GM12878 (cell line): ENCODE results near the gene ABCB8. TPM values are rescaled to one million over a fixed set of nuclear protein-coding genes. Genes with fewer than 3 reads are reported as not detected.

Source experiments
- ATAC-seq: fragments of 200-7000 bp; cut with Tn5 transposase; 3 replicates; pipeline ENCODE4 v1.9.1; 2020; ENCODE audit warnings: mild to moderate bottlenecking, moderate library complexity
- BruUV-seq: library from RNA; stranded (reverse); fragments of 400-500 nt; replicated peaks from 2 replicates; lab custom pipeline; 2021; lab: Mats Ljungman, UMichigan
- CTCF ChIA-PET: fragments of 300-600 bp; sonication (Branson Sonifier 250); formaldehyde crosslinking; extraction: SDS; loops from one replicate; lab custom pipeline; 2021; ENCODE audit warnings: inconsistent platforms; lab: Yijun Ruan, JAX
- POLR2A ChIA-PET: fragments of 350-600 bp; formaldehyde crosslinking; extraction: SDS; loops from one replicate; lab custom pipeline; 2021; ENCODE audit warnings: inconsistent platforms; lab: Charles Lee
- RAD21 ChIA-PET: fragments of 300-600 bp; sonication (Branson Sonifier 250); formaldehyde crosslinking; loops from one replicate; lab custom pipeline; 2023; ENCODE audit warnings: antibody characterized with exemption; ENCODE audit not compliant: unreplicated experiment; lab: Charles Lee
- SMC1A ChIA-PET: fragments of 300-600 bp; sonication (Branson Sonifier 250); formaldehyde crosslinking; loops from one replicate; lab custom pipeline; 2023; ENCODE audit not compliant: unreplicated experiment, uncharacterized antibody; lab: Charles Lee
- DNase-seq: peaks from one replicate; pipeline ENCODE4 v3.0.0-alpha.2; 2011; ENCODE audit warnings: low read depth, low spot score
- FAIRE-seq: peaks from 3 replicates; lab custom pipeline; 2011; peaks lifted over from hg19 to GRCh38; lab: Jason Lieb, UNC
- H2AFZ ChIP-seq: 2 replicates; pipeline ENCODE4 v1.6.0; 2011; ENCODE audit warnings: low read depth, low read length, control low read depth; ENCODE audit not compliant: control insufficient read depth
- H3K27ac ChIP-seq: 2 replicates; pipeline ENCODE4 v1.5.1; 2011; ENCODE audit warnings: control low read depth; ENCODE audit not compliant: control insufficient read depth, insufficient read depth
- H3K27me3 ChIP-seq, 2 experiments: replicated peaks in 1 of 2; 2 replicates each; pipeline versions ENCODE4 v1.6.0 to v1.6.1; 2011; ENCODE audit warnings: low read length in 1 of 2; ENCODE audit not compliant: control insufficient read depth in 2 of 2, insufficient read depth in 2 of 2
- H3K36me3 ChIP-seq, 2 experiments: 2 replicates each; pipeline ENCODE4 v1.5.1; 2011; ENCODE audit warnings: low read length in 1 of 2; ENCODE audit not compliant: control insufficient read depth in 2 of 2, insufficient read depth in 2 of 2
- H3K4me1 ChIP-seq: 2 replicates; pipeline ENCODE4 v1.6.1; 2011; ENCODE audit warnings: mild to moderate bottlenecking, low read length, moderate library complexity, mixed read lengths; ENCODE audit not compliant: control insufficient read depth, insufficient read depth
- H3K4me2 ChIP-seq: 2 replicates; pipeline ENCODE4 v1.6.0; 2011; ENCODE audit warnings: control low read depth; ENCODE audit not compliant: control insufficient read depth, insufficient read depth
- H3K4me3 ChIP-seq: fragments of 200-600 bp; sonication (generic); 2 replicates; pipeline ENCODE4 v1.5.1; 2016
- H3K79me2 ChIP-seq: 2 replicates; pipeline ENCODE4 v1.6.0; 2011; ENCODE audit warnings: low read length; ENCODE audit not compliant: control insufficient read depth, insufficient read depth
- H3K9ac ChIP-seq: 2 replicates; pipeline ENCODE4 v1.8.0; 2011; ENCODE audit warnings: low read length, control low read depth, mixed read lengths; ENCODE audit not compliant: control insufficient read depth, insufficient read depth
- H3K9me3 ChIP-seq: replicated peaks from 3 replicates; pipeline ENCODE4 v1.5.1; 2011; ENCODE audit warnings: mild to moderate bottlenecking, low read length; ENCODE audit not compliant: control insufficient read depth, insufficient read depth
- H4K20me1 ChIP-seq: 2 replicates; pipeline ENCODE4 v1.6.0; 2011; ENCODE audit not compliant: control insufficient read depth, insufficient read depth
- YY1 ChIP-seq: IDR thresholded peaks from 2 replicates; pipeline ENCODE4 v1.6.1; 2011; ENCODE audit warnings: low read depth, mild to moderate bottlenecking, low read length
- WGBS: methylation state at CpG from one replicate; pipeline ENCODE4 v1.1.6; 2016; ENCODE audit warnings: low lambda C conversion rate; ENCODE audit not compliant: insufficient replicate concordance, insufficient coverage; ENCODE audit errors: missing lambda C conversion rate; 5-methylcytosine and 5-hydroxymethylcytosine counted together
- in situ Hi-C: fragments of 300-500 bp; cut with MboI; formaldehyde crosslinking; loops from 9 replicates; pipeline ENCODE4 v1.14.3; 2018; ENCODE audit warnings: mixed read lengths
- intact Hi-C: fragments of 100-400 bp; cut with micrococcal nuclease; formaldehyde crosslinking; loops from one replicate; pipeline ENCODE4 v1.14.2; 2022; ENCODE audit not compliant: unreplicated experiment
- polyA plus RNA-seq, 11 experiments: library from polyadenylated mRNA; depleted of rRNA in 4 of 11; unstranded in 6 of 11; stranded (reverse) in 5 of 11; fragments of >200 nt; fragmentation: Nextera tagmentation in 4 of 11; fragmentation: Illumina TruSeq in 1 of 11; extraction: Ambion mirVana in 4 of 11; extraction: Trizol in 1 of 11; gene quantifications; 1 replicate in 1 of 11; 2 replicates in 10 of 11; pipeline versions ENCODE4 v1.2.1 to v1.2.3, GENCODE V29; 2011 to 2016; ENCODE audit warnings: inconsistent platforms in 2 of 11, missing spikeins in 2 of 11, low read depth in 1 of 11
- total RNA-seq, 4 experiments: library from RNA; depleted of rRNA in 3 of 4; stranded (reverse); fragments of >200 nt in 3 of 4; fragmentation: Illumina TruSeq in 1 of 4; extraction: Trizol in 1 of 4; gene quantifications; 2 replicates each; pipeline versions ENCODE4 v1.2.1 to v1.2.3, GENCODE V29; 2013 to 2021
- TF ChIP-seq, protein P1 (sequence below): IDR thresholded peaks from 2 replicates; pipeline ENCODE4 v1.6.1; 2012; ENCODE audit warnings: mild to moderate bottlenecking, low read depth, low read length

The ABCB8 gene
- total and polyA plus RNA-seq, 10 of the 15 experiments (the other 5 are each of a cell fraction or from before 2014, with no cell fraction given) = 0.77 to 34.8 (median 18.9) TPM

DNA sequence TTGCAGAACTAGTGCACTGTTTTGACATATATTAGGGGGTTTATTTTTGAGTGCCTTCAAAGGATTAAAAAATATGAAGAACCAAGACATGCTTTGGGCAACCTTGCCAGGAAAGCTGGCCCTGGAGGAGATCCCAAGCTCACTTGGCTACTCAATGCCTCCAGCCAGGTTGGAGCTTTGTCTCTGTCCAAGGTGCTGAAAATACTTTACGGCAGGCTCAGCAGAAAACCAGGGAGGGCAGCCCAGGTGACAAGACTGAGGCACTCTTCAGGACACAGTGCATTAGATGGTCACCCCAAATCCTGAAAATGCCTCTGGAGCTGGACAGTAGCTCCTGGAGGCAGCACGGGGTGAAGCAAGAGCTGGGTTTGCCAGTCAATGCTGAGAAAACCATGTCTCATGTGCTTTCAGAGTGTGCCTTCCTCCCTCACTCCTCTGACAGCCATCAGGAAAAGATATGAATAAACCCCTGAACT, 44.3 kb upstream of the ABCB8 start:
- ChIA-PET CTCF (interaction anchor here (0.8 to 4.2 kb wide), 14 partner anchors 9 to 261 kb away, joined by 3 to 34 read pairs (median 6); no protein-coding TSS in a partner anchor), POLR2A (no interaction called here), RAD21 (interaction anchor here (1.0 to 1.9 kb wide), 4 partner anchors 9 to 205 kb away, joined by 3 to 4 read pairs (median 4); no protein-coding TSS in a partner anchor), SMC1A (interaction anchor here (0.9 to 1.8 kb wide), 5 partner anchors 11 to 205 kb away, joined by 3 to 5 read pairs (median 4); no protein-coding TSS in a partner anchor)
- H3K4me3 ChIP-seq = no peak overlapping the region
- ATAC-seq (no peak), DNase-seq (no peak), FAIRE-seq (no peak)
- H3K9ac ChIP-seq = no peak overlapping the region
- no peak overlapping the region for H3K27ac ChIP-seq
- H2AFZ ChIP-seq = no peak overlapping the region
- WGBS = 4% methylated on average over 2 of the region's 2 CpGs
- no peaks in the 10 kb centered on the region for H3K9me3 ChIP-seq
- no peaks in the 10 kb centered on the region for H4K20me1 ChIP-seq
- no peaks in the 10 kb centered on the region; the same call in 1 of the 2 replicates for H3K4me1 ChIP-seq
- intact Hi-C loops = loop anchor here (2.0 to 5.0 kb wide), 2 partner anchors 21 to 537 kb away; no protein-coding TSS in a partner anchor
- in situ Hi-C loops = no loop called here
- no peaks in the 10 kb centered on the region for H3K79me2 ChIP-seq
- no peak overlapping the region for H3K4me2 ChIP-seq
- peaks cover 5% of the 10 kb centered on the region in 2 experiments for H3K27me3 ChIP-seq
- H3K36me3 ChIP-seq = no peaks in the 10 kb centered on the region
- TF ChIP-seq, protein P1, sequence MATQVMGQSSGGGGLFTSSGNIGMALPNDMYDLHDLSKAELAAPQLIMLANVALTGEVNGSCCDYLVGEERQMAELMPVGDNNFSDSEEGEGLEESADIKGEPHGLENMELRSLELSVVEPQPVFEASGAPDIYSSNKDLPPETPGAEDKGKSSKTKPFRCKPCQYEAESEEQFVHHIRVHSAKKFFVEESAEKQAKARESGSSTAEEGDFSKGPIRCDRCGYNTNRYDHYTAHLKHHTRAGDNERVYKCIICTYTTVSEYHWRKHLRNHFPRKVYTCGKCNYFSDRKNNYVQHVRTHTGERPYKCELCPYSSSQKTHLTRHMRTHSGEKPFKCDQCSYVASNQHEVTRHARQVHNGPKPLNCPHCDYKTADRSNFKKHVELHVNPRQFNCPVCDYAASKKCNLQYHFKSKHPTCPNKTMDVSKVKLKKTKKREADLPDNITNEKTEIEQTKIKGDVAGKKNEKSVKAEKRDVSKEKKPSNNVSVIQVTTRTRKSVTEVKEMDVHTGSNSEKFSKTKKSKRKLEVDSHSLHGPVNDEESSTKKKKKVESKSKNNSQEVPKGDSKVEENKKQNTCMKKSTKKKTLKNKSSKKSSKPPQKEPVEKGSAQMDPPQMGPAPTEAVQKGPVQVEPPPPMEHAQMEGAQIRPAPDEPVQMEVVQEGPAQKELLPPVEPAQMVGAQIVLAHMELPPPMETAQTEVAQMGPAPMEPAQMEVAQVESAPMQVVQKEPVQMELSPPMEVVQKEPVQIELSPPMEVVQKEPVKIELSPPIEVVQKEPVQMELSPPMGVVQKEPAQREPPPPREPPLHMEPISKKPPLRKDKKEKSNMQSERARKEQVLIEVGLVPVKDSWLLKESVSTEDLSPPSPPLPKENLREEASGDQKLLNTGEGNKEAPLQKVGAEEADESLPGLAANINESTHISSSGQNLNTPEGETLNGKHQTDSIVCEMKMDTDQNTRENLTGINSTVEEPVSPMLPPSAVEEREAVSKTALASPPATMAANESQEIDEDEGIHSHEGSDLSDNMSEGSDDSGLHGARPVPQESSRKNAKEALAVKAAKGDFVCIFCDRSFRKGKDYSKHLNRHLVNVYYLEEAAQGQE = peak; percentile 96
- no peak for TF ChIP-seq YY1
- no TSS peak for BruUV-seq
